ENCODE results near the gene SERGEF. TPM values are rescaled to one million over a fixed set of nuclear protein-coding genes. Genes with fewer than 3 reads are reported as not detected.

Gene SERGEF
- total and polyA plus RNA-seq, 2 of the 13 experiments (the other 11 are each of a cell fraction or from before 2014, with no cell fraction given): 54.5 to 114 TPM

DNA sequence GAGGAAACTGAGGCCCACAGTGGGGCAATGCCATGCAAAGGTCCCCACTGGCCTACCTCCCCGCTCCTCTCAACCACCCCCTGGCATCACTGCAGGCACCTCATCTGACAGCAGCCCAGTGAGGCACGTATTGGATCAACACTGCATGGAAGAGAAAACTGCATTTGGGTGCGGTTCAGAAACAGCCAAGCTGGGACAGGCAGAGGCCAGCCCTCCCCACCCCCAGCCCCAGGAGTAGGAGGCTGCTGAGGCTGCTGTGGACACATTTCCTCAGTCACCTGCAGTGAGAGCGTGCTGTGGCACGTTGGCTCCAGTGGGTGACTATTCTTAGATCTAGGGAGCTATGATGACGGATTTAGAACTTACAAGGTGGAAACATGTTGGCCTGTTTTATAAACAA lies 214.6 kb downstream of the SERGEF start:
- H3K9ac ChIP-seq (ENCODE audit: insufficient read depth, low read depth, low read length): no peak overlapping the region
- ChIA-PET POLR2A (no interaction called here), CTCF (ENCODE audit: low intra/inter-chr PET ratio, low total read pairs) (no interaction called here)
- H3K4me2 ChIP-seq (ENCODE audit: low read depth, low read length): no peak overlapping the region
- H2AFZ ChIP-seq (ENCODE audit: low read length): no peak overlapping the region
- no peaks in the 10 kb centered on the region for H3K4me1 ChIP-seq (ENCODE audit: insufficient read depth, low read length)
- BruUV-seq (replicated peaks): no TSS peak
- H3K9me3 ChIP-seq (ENCODE audit: low read length): no peaks in the 10 kb centered on the region
- H3K4me3 ChIP-seq (replicated peaks in 1 of 3; ENCODE audit: insufficient read depth in 1 of 3, low read depth in 2 of 3, low read length in 3 of 3): no peak overlapping the region
- no peaks in the 10 kb centered on the region for H3K79me2 ChIP-seq (ENCODE audit: insufficient read depth, low read length)
- 92% methylated on average over 4 of the region's 6 CpGs for WGBS (ENCODE audit: low lambda C conversion rate)
- in situ Hi-C loops (cut with HindIII; ENCODE audit: extremely low pct_ligation_motif_present, low pct_unique_long_range_greater_than_20kb): no loop called here
- H3K36me3 ChIP-seq (replicated peaks in 1 of 2; ENCODE audit: control insufficient read depth in 1 of 2, insufficient read depth in 2 of 2, low read length in 2 of 2): peaks cover 0 to 13% of the 10 kb centered on the region in 2 experiments; a peak in 2 of 5 replicates
- no peaks in the 10 kb centered on the region for H4K20me1 ChIP-seq (ENCODE audit: insufficient read depth, low read length)
- intact Hi-C loops (cut with micrococcal nuclease; ENCODE audit: unreplicated experiment): no loop called here
- no peak for FAIRE-seq
- no peak overlapping the region for H3K27ac ChIP-seq (ENCODE audit: extremely low read length, insufficient read depth, low read length)
- TF ChIP-seq ZNF552 (CRISPR knock-in tag; IDR thresholded peaks at IDR 0.05; ENCODE audit: borderline replicate concordance) (no peak), ZSCAN12 (CRISPR knock-in tag; IDR thresholded peaks at IDR 0.05) (no peak), ZNF256 (CRISPR knock-in tag; conservative IDR thresholded peaks at IDR 0.05) (no peak), ZNF468 (CRISPR knock-in tag; IDR thresholded peaks at IDR 0.05) (no peak), CREB3 (CRISPR knock-in tag; IDR thresholded peaks at IDR 0.05) (no peak), PAF1 (CRISPR knock-in tag; IDR thresholded peaks at IDR 0.05) (no peak), HNF4G (IDR thresholded peaks at IDR 0.05; ENCODE audit: borderline replicate concordance, low read depth, low read length) (no peak), HNF4G (CRISPR knock-in tag; IDR thresholded peaks at IDR 0.05; ENCODE audit: borderline replicate concordance, low read depth) (no peak), ZNF44 (CRISPR knock-in tag; IDR thresholded peaks at IDR 0.05) (no peak), DPF2 (CRISPR knock-in tag; IDR thresholded peaks at IDR 0.05; ENCODE audit: borderline replicate concordance, low read depth) (no peak), MXI1 (IDR thresholded peaks at IDR 0.05; ENCODE audit: borderline replicate concordance, low read depth, low read length) (no peak), ZNF790 (CRISPR knock-in tag; IDR thresholded peaks at IDR 0.05; ENCODE audit: borderline replicate concordance) (no peak)
- TF ChIP-seq, protein P1, sequence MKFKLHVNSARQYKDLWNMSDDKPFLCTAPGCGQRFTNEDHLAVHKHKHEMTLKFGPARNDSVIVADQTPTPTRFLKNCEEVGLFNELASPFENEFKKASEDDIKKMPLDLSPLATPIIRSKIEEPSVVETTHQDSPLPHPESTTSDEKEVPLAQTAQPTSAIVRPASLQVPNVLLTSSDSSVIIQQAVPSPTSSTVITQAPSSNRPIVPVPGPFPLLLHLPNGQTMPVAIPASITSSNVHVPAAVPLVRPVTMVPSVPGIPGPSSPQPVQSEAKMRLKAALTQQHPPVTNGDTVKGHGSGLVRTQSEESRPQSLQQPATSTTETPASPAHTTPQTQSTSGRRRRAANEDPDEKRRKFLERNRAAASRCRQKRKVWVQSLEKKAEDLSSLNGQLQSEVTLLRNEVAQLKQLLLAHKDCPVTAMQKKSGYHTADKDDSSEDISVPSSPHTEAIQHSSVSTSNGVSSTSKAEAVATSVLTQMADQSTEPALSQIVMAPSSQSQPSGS (CRISPR knock-in tag; IDR thresholded peaks at IDR 0.05): no peak
- TF ChIP-seq, protein P2, sequence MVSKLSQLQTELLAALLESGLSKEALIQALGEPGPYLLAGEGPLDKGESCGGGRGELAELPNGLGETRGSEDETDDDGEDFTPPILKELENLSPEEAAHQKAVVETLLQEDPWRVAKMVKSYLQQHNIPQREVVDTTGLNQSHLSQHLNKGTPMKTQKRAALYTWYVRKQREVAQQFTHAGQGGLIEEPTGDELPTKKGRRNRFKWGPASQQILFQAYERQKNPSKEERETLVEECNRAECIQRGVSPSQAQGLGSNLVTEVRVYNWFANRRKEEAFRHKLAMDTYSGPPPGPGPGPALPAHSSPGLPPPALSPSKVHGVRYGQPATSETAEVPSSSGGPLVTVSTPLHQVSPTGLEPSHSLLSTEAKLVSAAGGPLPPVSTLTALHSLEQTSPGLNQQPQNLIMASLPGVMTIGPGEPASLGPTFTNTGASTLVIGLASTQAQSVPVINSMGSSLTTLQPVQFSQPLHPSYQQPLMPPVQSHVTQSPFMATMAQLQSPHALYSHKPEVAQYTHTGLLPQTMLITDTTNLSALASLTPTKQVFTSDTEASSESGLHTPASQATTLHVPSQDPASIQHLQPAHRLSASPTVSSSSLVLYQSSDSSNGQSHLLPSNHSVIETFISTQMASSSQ (IDR thresholded peaks at IDR 0.05; ENCODE audit: low read depth): no peak
- TF ChIP-seq, protein P2 (CRISPR knock-in tag; IDR thresholded peaks at IDR 0.05; ENCODE audit: borderline replicate concordance): no peak
- no peak for DNase-seq (ENCODE audit: low spot score)
- H3K27me3 ChIP-seq (ENCODE audit: control insufficient read depth in 1 of 2, insufficient read depth in 2 of 2, low read length in 2 of 2): no peaks in the 10 kb centered on the region
- no peak for ATAC-seq
